HPDE6-E6E7 (cell line): ENCODE measurements around the gene PHRF1.

Experiments
- DNase-seq: peaks from one replicate; pipeline ENCODE4 v3.0.0; 2011; ENCODE audit warnings: missing footprints; ENCODE audit errors: extremely low spot score

Gene PHRF1

GRCh38 chr11:575996-576768 lies at the start of gene PHRF1:
Gene PHRF1 (plus strand): TSS chr11:576470. CDS start chr11:581513, 5,043 bp downstream.
- DNase-seq, result peak; percentile 95

GRCh38 chr11:528166-528814 lies 48.0 kb upstream of the PHRF1 start:
- no peak for DNase-seq

- no peak for DNase-seq
Observed at GRCh38 chr11:528815-529727, 47.2 kb upstream of the PHRF1 start.

GRCh38 chr11:529728-530411 lies 46.4 kb upstream of the PHRF1 start:
- DNase-seq, result no peak

- DNase-seq, result no peak
Observed at GRCh38 chr11:530960-531831, 45.1 kb upstream of the PHRF1 start.

GRCh38 chr11:531919-532526 lies 44.2 kb upstream of the PHRF1 start:
- no peak for DNase-seq

- DNase-seq, result no peak
Observed at GRCh38 chr11:532527-532985, 43.7 kb upstream of the PHRF1 start.

GRCh38 chr11:532986-533585 lies 43.2 kb upstream of the PHRF1 start:
- DNase-seq, result no peak

GRCh38 chr11:533586-534395 lies 42.5 kb upstream of the PHRF1 start:
- DNase-seq, result no peak

- DNase-seq, result peak; percentile 76
Observed at GRCh38 chr11:534396-535209, 41.7 kb upstream of the PHRF1 start.

- peak; percentile 22 for DNase-seq
Observed at GRCh38 chr11:535210-535518, 41.1 kb upstream of the PHRF1 start.

GRCh38 chr11:535519-536454 lies 40.5 kb upstream of the PHRF1 start, which contains the start of gene HRAS:
Gene HRAS (minus strand): TSS chr11:535576.
- DNase-seq, result peak; percentile 97

- DNase-seq, result peak; percentile 83
Observed at GRCh38 chr11:536841-537621, 39.2 kb upstream of the PHRF1 start, which contains the start of gene LRRC56. Gene LRRC56 (plus strand): TSS chr11:537527. CDS start chr11:540685, 3,158 bp downstream.

GRCh38 chr11:537622-538430 lies 38.4 kb upstream of the PHRF1 start:
- DNase-seq, result no peak

GRCh38 chr11:538431-539051 lies 37.7 kb upstream of the PHRF1 start:
- no peak for DNase-seq
